NCI-H1694 treated with DMSO at 0.1 percent for 48 hours (cell line): Measurements from ENCODE around the gene FOXP2.
A peak's percentile ranks its signal among the peaks of the same experiment; 100 is the strongest.
"Not testable (repeated sequence)": the region's sequence is repeated elsewhere in the genome, so short reads cannot be mapped to it uniquely, and the experiment has no call there.

Source experiments
- DNase-seq: peaks from one replicate; lab custom pipeline; 2025; lab: John Stamatoyannopoulos, UW

Gene FOXP2

DNA sequence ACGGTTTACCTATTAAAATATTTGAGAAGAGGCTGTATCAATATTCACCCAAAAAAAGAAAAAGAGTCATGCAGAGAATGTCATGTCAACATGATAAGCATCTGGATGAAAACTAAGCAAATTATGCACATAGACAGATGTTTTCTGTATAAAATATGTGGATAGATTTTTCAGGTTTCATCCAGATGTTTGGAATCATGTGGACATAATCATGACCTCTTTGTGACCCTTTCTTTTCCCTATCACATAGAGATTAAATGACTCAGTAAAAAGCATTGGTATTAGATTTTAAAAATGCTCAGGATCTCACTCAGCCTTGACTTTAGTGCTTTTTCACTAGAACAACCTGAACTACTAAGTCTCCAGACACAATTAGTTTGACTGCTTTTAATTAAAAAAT is 90.0 kb downstream of the FOXP2 start:
- no peak for DNase-seq

DNA sequence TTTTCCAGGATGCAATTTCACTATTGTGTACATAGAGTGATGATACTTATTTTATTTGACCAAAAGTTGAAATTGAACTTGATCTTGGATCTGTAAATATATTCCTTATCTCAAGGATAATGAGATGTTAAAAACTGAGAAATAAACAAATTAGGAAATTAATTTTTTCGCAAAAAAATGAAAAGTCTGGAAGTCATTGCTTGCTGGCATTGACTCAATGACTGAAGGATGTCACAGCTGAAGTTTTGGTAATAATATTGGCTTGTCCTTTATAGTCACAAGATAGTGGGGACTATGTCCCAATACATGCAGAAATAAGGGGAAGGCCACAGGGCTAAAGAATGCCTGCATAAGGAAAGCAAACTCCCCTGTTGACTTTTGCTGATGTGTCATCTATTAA is 92.8 kb downstream of the FOXP2 start:
- DNase-seq = no peak

DNA sequence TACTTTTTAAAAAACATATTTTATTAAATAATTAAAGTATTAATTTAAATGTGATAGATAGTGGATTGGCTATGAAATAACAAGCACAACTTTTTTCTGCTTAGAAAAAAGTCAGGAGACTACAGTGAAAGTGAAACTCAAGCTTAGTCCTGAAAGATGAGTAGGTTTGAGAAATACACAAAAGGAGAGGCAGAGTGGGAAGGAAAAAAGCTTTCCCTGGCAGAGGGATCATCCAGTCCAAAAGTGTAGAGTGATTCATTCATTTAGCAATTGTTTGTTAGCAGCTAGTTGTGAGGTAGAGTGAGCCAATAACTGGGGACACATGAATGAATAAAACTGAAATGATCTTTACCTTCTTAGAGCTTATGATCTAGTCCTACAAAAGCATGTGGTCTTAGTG is 93.5 kb downstream of the FOXP2 start:
- no peak for DNase-seq

DNA sequence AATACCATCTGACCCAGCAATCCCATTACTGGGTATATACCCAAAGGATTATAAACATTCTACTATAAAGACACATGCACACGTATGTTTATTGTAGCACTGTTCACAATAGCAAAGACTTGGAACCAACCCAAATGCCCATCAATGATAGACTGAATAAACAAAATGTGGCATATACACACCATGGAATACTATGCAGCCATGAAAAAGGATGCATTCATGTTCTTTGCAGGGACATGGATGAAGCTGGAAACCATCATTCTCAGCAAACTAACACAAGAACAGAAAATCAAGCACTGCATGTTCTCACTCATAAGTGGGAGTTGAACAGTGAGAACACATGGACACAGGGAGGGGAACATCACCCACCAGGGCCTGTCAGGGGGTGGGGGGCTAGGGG is 96.2 kb downstream of the FOXP2 start:
- not testable (repeated sequence) for DNase-seq

GRCh38 chr7:114519240-114519639 is 104.6 kb downstream of the FOXP2 start:
- no peak for DNase-seq

DNA sequence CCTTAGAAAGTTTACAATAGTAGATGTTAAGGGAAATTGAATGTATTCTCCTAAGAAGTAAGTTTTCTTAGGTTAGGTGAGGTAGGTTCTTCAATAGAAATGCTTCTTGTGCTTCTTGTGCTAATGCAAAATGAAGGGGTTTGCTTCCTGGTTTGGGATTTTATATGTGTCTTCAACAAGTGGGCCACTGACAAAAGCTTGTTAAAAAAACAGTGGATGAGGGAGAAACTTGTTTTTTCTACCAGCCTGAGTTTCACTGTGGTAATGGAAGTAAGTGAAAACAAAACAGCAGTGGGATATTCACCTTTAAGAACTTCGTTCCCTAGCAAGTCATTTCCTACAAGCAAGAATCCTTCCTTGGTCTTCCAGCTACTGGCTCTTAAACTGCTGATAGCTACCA is 107.5 kb downstream of the FOXP2 start:
- no peak for DNase-seq

DNA sequence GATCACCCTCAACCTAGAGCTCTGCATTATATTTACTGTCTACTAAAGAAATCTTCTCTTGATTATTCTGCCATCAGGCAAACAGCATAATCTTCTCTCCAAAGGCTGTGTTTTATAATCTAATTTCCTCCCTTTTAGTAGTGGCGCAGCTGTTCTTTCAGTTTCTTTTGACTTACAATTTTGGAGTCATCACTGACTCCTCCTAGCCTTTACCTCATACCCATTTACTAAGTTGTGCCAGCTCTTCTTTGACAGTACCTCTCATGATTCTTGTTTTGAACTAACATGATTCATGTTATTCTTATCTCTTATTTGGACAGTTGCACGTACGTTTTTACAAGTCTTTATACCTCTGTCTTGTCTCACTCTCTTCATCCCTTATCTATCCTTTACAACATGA is 113.0 kb downstream of the FOXP2 start:
- no peak for DNase-seq

DNA sequence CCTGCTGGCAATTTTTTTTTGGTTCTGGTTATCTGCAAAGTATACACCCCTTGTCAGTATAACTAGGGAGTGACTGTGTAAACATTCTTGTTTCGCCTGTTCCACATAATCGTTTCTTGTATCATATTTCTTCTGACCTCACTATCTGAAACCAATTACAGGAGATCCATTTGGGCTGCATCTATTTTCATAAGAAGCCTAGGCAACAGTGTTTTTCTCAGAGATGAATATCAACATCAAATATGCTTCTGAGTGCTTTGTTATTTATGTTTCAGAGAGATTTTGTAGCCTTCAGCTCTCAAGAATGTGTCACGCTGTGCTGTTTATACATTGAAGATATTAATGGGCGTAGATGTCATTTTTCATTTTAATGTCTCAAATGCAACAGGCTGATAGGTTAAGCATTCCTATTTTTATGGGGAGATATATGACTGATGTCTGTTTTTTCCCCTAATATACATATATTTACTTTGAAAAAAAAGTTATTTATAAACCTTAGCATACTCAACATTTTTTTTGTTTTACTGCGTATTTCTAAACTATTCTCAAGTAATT is 115.5 kb downstream of the FOXP2 start:
- no peak for DNase-seq

GRCh38 chr7:114531326-114531725 is 116.7 kb downstream of the FOXP2 start:
- DNase-seq = no peak

- DNase-seq = peak; percentile 36
Measured at GRCh38 chr7:114533131-114533530, 118.5 kb downstream of the FOXP2 start.

DNA sequence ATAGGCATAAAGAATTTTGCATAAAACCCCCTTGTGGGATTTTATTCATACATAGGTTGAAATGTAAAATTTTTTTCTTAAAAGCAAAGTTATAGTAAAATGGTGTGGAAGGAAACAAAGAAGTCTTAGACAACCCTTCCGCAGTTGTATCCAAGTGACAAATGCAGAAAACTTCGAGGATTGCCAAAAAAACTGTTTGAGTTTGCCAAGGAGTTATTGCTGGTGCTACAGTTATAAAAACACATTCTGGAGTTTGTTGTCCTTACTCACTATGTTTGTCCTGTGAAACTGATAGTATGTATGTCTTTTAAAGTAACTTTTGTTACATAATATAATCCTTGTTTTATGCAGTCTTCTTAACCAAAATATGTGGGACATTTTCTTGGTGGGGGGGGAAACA is 120.3 kb downstream of the FOXP2 start:
- no peak for DNase-seq

DNA sequence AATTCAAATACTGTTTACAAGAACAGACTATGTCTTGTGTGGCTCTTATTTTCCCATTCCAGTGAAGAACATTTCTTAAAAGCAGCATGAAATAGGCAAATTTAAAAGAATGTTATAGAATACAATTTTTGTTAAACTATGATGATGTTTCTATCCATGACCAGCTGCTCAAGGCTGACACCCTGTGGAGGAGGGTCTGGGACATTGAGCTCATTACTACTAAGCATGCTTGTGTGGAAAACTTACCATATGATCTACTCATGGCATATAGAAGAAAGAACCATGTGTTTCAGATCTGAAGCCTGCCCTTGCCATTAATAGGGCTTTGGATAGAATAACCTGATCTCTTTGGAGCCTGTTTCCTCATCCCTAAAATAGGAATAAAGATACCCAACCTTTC is 125.0 kb downstream of the FOXP2 start:
- peak; percentile 40 for DNase-seq

GRCh38 chr7:114540291-114540690 is 125.7 kb downstream of the FOXP2 start:
- no peak for DNase-seq

- not testable (repeated sequence) for DNase-seq
Measured at GRCh38 chr7:114547346-114547745, 132.7 kb downstream of the FOXP2 start.

GRCh38 chr7:114548081-114548980 is 133.7 kb downstream of the FOXP2 start:
- no peak for DNase-seq

GRCh38 chr7:114554781-114555537 is 140.3 kb downstream of the FOXP2 start:
- DNase-seq = no peak

DNA sequence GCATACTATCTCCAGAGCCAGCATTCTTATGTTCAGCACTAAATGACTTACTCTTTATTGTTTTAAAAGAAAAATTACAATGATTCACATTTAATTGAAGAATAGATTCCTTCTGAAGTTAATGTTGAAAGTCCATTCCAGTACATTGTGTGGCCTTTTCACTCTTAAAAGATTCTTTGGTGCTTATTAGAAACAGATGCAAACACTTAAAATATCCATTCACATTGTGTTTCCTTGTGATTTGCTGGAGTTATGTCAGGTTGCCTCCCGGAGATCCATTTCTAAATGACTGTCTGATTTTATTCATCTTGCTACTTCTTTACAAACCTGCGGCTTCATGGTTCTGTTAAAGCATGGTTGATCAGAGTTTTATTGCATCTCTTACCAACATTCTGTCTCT is 152.8 kb downstream of the FOXP2 start:
- DNase-seq = no peak

- DNase-seq = no peak
Measured at GRCh38 chr7:114569220-114569619, 154.6 kb downstream of the FOXP2 start.

DNA sequence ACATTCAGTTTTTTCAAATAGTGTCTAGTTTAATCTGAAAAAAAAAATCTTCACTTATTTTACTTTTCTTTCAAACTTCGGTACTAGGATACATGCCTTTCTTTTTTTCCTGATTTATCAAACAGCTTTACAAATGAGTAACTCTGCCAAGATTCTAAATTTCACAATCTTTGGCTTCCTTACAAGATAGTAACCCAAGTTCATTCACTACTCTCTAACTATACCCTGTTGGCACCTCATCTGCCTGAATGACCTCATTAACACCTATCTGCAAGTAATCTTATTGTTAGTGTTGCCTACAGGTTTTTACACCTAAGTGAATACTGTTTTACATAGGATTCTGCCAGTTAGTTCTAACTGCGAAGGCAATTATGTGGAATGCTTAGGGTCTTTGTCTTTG is 159.8 kb downstream of the FOXP2 start:
- no peak for DNase-seq

DNA sequence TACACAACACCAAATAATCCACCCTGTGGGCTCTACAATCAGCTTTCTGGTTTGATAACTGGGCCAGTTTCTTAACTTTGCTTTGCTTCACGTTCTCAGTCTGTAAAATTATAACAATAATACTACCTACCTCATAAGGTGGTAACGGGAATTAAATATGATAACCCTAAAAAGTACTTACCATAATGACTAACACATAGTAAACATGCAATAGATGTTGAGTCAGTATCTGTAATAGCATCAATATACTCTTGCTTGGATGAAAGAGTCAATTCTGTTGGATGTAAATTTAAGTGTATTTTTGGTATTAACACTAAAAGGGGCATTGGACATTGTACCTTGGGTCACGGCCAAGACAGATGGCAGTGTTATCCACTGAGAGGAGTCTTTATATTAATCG is 160.5 kb downstream of the FOXP2 start:
- DNase-seq = no peak

DNA sequence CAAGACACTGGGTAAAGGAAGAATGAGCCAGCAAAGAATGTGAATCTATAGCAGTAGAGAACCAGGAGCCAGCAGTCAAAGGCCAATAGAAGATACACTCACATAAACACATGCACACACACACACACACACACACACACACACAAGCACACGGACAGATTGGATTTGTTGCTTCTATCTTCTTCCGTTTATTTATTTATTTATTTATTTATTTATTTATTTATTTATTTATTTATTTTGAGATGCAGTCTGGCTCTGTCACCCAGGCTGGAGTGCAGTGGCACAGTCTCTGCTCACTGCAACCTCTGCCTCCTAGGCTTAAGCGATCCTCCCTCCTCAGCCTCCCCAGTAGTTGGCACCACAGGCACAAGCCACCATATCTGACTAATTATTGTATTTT is 166.3 kb downstream of the FOXP2 start:
- not testable (repeated sequence) for DNase-seq

DNA sequence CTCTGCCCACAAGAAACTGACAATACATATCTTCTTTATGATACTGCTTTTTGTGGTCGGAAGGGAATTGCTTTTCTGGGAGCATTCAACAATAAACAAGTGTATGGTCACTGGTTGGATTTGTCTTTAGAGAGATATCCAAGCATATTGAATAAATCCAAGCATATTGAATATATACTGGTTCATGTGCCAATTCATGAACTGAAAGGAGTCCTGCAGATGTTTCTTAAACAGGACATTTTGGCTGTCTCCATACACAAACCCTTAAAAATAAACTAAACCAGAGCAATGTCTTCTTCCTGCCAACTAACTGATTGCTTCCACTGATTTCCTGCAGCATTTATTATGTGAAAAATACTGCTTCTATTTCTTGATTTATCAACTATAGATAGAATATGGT is 173.9 kb downstream of the FOXP2 start:
- no peak for DNase-seq

- no peak for DNase-seq
Measured at GRCh38 chr7:114589436-114589835, 174.8 kb downstream of the FOXP2 start.
